Transverse colon (tissue), 3 donors: ENCODE data around the gene ZNF74.

Experiments used
- CTCF ChIP-seq, 5 experiments: fragments of 200-600 bp in 3 of 5; fragments of 450-650 bp in 2 of 5; sonication (generic) in 3 of 5; IDR thresholded peaks; 1 replicate in 2 of 5; 2 replicates in 3 of 5; pipeline ENCODE4 v1.5.1; 2016 to 2017; ENCODE audit warnings: antibody characterized with exemption in 5 of 5, inconsistent platforms in 3 of 5, mild to moderate bottlenecking in 2 of 5, moderate library complexity in 1 of 5
- POLR2A ChIP-seq: fragments of 450-650 bp; IDR thresholded peaks from one replicate; pipeline ENCODE4 v1.6.1; 2016; ENCODE audit warnings: antibody characterized with exemption, mild to moderate bottlenecking, moderate library complexity

GRCh38 chr22:20425566-20426258 lies 31.8 kb downstream of the ZNF74 start:
- TF ChIP-seq CTCF (IDR thresholded peaks at IDR 0.05) (no peak), POLR2A (no peak)
